Activated CD8-positive, alpha-beta T cell treated with anti-CD3 and anti-CD28 coated beads, Interleukin-2, amount 10 ng/mL, durations not matched to agents 7 days and 5 days (primary cell): Measurements from ENCODE around the gene GNPNAT1. TPM values are rescaled to one million over a fixed set of nuclear protein-coding genes. Genes with fewer than 3 reads are reported as not detected.
"Not testable (repeated sequence)": the region's sequence is repeated elsewhere in the genome, so short reads cannot be mapped to it uniquely, and the experiment has no call there.

Source experiments
- ATAC-seq: fragments of 150-1000 bp; cut with Tn5 transposase; one replicate; pipeline ENCODE4 v1.10.0; 2021; ENCODE audit warnings: moderate library complexity
- CTCF ChIA-PET: fragments of 350-600 bp; sonication (Branson Sonifier 250); formaldehyde crosslinking; loops from one replicate; lab custom pipeline; 2021; ENCODE audit warnings: antibody characterized with exemption; lab: Charles Lee
- POLR2A ChIA-PET: fragments of 350-600 bp; sonication (Branson Sonifier 250); formaldehyde crosslinking; loops from one replicate; lab custom pipeline; 2021; ENCODE audit warnings: antibody characterized with exemption; lab: Charles Lee
- DNase-seq: peaks from one replicate; pipeline ENCODE4 v3.0.0-alpha.2; 2020
- H3K27ac Mint-ChIP-seq: one replicate; pipeline ENCODE4 v1.8.0; 2021; ENCODE audit warnings: mild to moderate bottlenecking, mixed read lengths
- H3K27me3 Mint-ChIP-seq: one replicate; pipeline ENCODE4 v1.8.0; 2021; ENCODE audit warnings: low read depth, mixed read lengths
- H3K36me3 Mint-ChIP-seq: one replicate; pipeline ENCODE4 v1.8.0; 2021; ENCODE audit warnings: low read depth, mixed read lengths
- H3K4me1 Mint-ChIP-seq: one replicate; pipeline ENCODE4 v1.8.0; 2021; ENCODE audit warnings: low read depth, mixed read lengths
- H3K4me3 Mint-ChIP-seq: one replicate; pipeline ENCODE4 v1.8.0; 2021; ENCODE audit warnings: mild to moderate bottlenecking, mixed read lengths
- H3K9me3 Mint-ChIP-seq: one replicate; pipeline ENCODE4 v1.8.0; 2022; ENCODE audit warnings: mixed read lengths; ENCODE audit not compliant: insufficient read depth
- total RNA-seq, 2 experiments: library from RNA; stranded (reverse); gene quantifications; one replicate each; pipeline ENCODE4 v1.2.3, GENCODE V29; 2021

The GNPNAT1 gene
- total RNA-seq, 2 experiments from 2014 or later: 14.9 to 16.3 TPM

DNA sequence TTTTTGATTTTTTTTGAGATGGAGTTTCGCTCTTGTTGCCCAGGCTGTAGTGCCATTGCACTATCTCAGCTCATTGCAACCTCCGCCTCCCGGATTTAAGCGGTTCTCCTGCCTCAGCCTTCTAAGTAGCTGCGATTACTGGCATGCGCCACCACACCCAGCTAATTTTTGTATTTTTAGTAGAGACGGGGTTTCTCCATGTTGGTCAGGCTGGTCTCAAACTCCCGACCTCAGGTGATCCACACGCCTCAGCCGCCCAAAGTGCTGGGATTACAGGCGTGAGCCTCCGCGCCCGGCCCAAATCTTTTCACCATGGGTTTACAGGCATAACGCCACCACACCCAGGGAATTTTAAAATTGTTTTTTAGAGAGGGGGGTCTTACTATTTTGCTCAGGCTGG, 62.4 kb downstream of the GNPNAT1 start:
- not testable (repeated sequence) for ATAC-seq, DNase-seq, H3K9me3 Mint-ChIP-seq, H3K27ac Mint-ChIP-seq, H3K27me3 Mint-ChIP-seq
- Mint-ChIP-seq H3K4me3 (peak overlapping the region; percentile 22), H3K36me3 (peaks cover 52% of the 10 kb centered on the region), H3K4me1 (peaks cover 35% of the 10 kb centered on the region)
- CTCF ChIA-PET: interaction anchor here (0.8 to 2.7 kb wide), 4 partner anchors 10 to 232 kb away, joined by 3 to 12 read pairs (median 3); no protein-coding TSS in a partner anchor
- POLR2A ChIA-PET: interaction anchor here (1.0 to 3.6 kb wide), 3 partner anchors 14 to 35 kb away, joined by 3 to 28 read pairs (median 13); partner anchors contain the start of gene ERO1A

DNA sequence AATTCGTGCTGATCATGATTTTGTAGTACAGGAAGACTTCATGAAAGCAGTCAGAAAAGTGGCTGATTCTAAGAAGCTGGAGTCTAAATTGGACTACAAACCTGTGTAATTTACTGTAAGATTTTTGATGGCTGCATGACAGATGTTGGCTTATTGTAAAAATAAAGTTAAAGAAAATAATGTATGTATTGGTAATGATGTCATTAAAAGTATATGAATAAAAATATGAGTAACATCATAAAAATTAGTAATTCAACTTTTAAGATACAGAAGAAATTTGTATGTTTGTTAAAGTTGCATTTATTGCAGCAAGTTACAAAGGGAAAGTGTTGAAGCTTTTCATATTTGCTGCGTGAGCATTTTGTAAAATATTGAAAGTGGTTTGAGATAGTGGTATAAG, 63.9 kb downstream of the GNPNAT1 start:
- H3K27me3 Mint-ChIP-seq, H3K27ac Mint-ChIP-seq, H3K9me3 Mint-ChIP-seq, POLR2A ChIA-PET, DNase-seq, H3K4me3 Mint-ChIP-seq, ATAC-seq: not testable (repeated sequence)
- H3K4me1 Mint-ChIP-seq: peaks cover 23% of the 10 kb centered on the region
- H3K36me3 Mint-ChIP-seq: peaks cover 49% of the 10 kb centered on the region
- CTCF ChIA-PET: interaction anchor here (1.1 kb wide), 1 partner anchor 46 kb away, joined by 4 read pairs; no protein-coding TSS in a partner anchor

Other genes with a start within 250 kb of the GNPNAT1 start
- 1 to 10 TPM; 8.8 to 9.5 TPM for gene TXNDC16, start 239.1 kb downstream of the GNPNAT1 start, total RNA-seq
- gene GPR137C, start 238.8 kb downstream of the GNPNAT1 start, total RNA-seq: 1 to 10 TPM in 1 of 2 experiments, under 1 TPM in 1; 0.73 to 1.7 TPM
- 100 to 1,000 TPM; 198 to 200 TPM for gene ERO1A, start 96.0 kb downstream of the GNPNAT1 start, total RNA-seq
- 10 to 100 TPM; 85.3 to 88.2 TPM for gene PSMC6, start 84.4 kb downstream of the GNPNAT1 start, total RNA-seq
- gene STYX, start 61.4 kb downstream of the GNPNAT1 start, total RNA-seq: 10 to 100 TPM; 19.9 to 21.9 TPM
- gene FERMT2, start 159.4 kb upstream of the GNPNAT1 start, total RNA-seq: not detected